Activated T-cell treated with anti-CD3 and anti-CD28 coated beads, Interleukin-2, amount 50 U/mL, for 72 hours (primary cell): ENCODE measurements around the gene SRD5A1. TPM values are rescaled to one million over a fixed set of nuclear protein-coding genes. Genes with fewer than 3 reads are reported as not detected.

ENCODE experiments used
- ATAC-seq, 2 donors: fragments of 150-1000 bp; cut with Tn5 transposase; replicated peaks in 1 of 2; 2 replicates each; pipeline ENCODE4 v1.10.0; 2021; ENCODE audit warnings: moderate library complexity in 2 of 2, mild to moderate bottlenecking in 1 of 2
- DNase-seq, 2 donors: peaks; one replicate each; pipeline ENCODE4 v3.0.0; 2021 to 2022; ENCODE audit warnings: mixed read lengths in 1 of 2
- H3K27ac Mint-ChIP-seq: one replicate; pipeline ENCODE4 v1.8.0; 2022; ENCODE audit warnings: mild to moderate bottlenecking, moderate library complexity, mixed read lengths
- H3K27me3 Mint-ChIP-seq: one replicate; pipeline ENCODE4 v1.8.0; 2022; ENCODE audit warnings: low read depth, mixed read lengths
- H3K36me3 Mint-ChIP-seq, 2 donors: one replicate each; pipeline ENCODE4 v1.8.0; 2022; ENCODE audit warnings: mixed read lengths in 2 of 2, mild to moderate bottlenecking in 1 of 2; ENCODE audit not compliant: insufficient read depth in 2 of 2
- H3K4me1 Mint-ChIP-seq: one replicate; pipeline ENCODE4 v1.8.0; 2022; ENCODE audit warnings: low read depth, mixed read lengths
- H3K4me3 Mint-ChIP-seq, 2 donors: one replicate each; pipeline ENCODE4 v1.8.0; 2022; ENCODE audit warnings: mild to moderate bottlenecking in 2 of 2, mixed read lengths in 2 of 2, moderate library complexity in 2 of 2
- H3K9me3 Mint-ChIP-seq, 2 donors: one replicate each; pipeline ENCODE4 v1.8.0; 2022; ENCODE audit warnings: mixed read lengths in 2 of 2
- total RNA-seq, 2 donors: library from RNA; stranded (reverse); gene quantifications; one replicate each; pipeline ENCODE4 v1.2.3, GENCODE V29; 2022

The SRD5A1 gene
- total RNA-seq, 2 donors from 2014 or later: 16.4 to 22.8 TPM

DNA sequence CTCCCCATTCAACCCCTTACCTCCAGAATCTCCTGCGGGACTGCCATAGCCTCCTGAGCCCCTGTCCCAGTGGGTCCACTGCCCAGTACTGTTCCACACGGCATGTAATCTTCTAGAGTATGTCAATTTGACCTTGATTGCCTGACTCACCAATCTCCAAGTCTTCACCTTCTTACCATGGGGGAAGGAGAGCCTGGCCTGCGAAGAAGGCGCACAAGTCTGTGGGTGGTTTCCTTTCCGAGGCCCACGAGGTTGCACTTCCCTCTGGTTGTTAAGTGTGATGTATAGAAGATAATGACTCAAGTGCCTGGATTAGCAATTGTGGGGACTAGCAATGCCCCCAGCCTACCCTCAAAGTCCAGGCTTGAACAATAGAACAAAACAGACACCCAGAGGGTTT, 71.8 kb downstream of the SRD5A1 start:
- H3K9me3 Mint-ChIP-seq: no peaks in the 10 kb centered on the region
- peaks cover 17% of the 10 kb centered on the region for H3K4me1 Mint-ChIP-seq
- DNase-seq (no peak), ATAC-seq (peak; percentile 60 to 68)
- H3K36me3 Mint-ChIP-seq: no peaks in the 10 kb centered on the region
- H3K4me3 Mint-ChIP-seq: no peak overlapping the region
- peaks cover 11% of the 10 kb centered on the region for H3K27me3 Mint-ChIP-seq
- no peak overlapping the region for H3K27ac Mint-ChIP-seq

DNA sequence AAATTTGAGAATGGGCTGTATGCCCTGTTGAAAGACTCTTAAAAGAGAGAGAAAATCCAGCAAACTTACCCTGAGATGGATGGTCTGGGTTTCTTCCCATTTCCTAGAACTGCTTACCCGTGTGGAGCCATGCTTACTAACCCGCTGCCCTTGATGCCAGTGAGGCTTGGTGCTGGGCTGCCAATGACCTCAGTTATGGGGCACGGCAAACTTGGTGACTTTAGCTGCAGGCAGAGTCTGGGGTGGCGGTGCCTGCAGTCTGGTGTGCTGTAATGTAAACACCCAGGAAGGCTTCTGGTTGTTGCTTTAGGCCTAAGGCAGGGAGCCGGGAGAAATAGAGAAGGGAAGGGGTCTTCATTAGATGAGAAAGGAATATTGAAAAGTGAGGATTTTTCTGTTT, 72.7 kb downstream of the SRD5A1 start:
- Mint-ChIP-seq H3K4me1 (peaks cover 17% of the 10 kb centered on the region), H3K36me3 (no peaks in the 10 kb centered on the region), H3K9me3 (no peaks in the 10 kb centered on the region), H3K4me3 (no peak overlapping the region), H3K27ac (no peak overlapping the region), H3K27me3 (peaks cover 10% of the 10 kb centered on the region)
- no peak for DNase-seq
- ATAC-seq: no peak

DNA sequence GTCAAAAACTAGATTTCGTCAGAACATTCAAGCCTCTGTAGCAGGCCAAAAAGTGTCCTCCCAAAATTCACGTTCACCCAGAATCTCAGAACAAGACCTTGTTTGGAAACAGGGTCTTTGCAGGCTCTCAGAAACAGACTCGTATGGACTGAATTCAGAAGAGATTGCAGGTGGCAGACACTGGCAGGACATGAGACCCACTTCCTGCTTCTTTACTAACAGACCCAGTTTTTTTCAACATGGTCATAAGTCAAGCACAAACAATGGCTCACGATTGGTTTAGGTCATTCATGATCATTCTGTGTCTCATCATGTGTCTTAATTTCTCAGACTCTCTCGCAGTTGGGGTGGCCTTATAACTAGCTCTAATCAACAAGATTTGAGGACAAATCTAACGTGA, 74.6 kb downstream of the SRD5A1 start:
- DNase-seq: no peak
- Mint-ChIP-seq H3K36me3 (no peaks in the 10 kb centered on the region), H3K4me3 (no peak overlapping the region), H3K4me1 (peaks cover 27% of the 10 kb centered on the region), H3K9me3 (no peaks in the 10 kb centered on the region), H3K27me3 (peaks cover 13% of the 10 kb centered on the region), H3K27ac (no peak overlapping the region)
- no peak for ATAC-seq

DNA sequence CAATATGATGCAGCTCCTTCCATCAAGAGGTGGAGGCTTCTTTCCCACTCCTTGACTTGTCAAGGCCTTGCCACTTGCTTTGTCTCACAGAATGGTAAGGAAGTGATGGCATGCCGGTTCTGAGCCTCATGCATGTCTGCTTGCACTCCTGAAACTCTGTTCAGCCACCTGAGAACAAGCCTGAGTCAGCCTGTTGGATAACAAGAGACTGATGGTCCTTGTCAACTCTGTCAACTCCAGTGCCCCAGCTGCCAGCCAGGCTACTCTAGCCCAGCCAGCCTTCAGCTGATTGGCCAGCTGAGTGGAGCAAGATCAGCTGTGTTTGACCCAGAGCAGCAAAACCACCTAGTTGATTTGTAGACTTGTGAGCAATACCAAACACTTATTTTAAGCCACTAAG, 75.6 kb downstream of the SRD5A1 start:
- H3K4me3 Mint-ChIP-seq: no peak overlapping the region
- no peaks in the 10 kb centered on the region for H3K36me3 Mint-ChIP-seq
- DNase-seq (no peak), ATAC-seq (no peak)
- H3K27me3 Mint-ChIP-seq: peaks cover 13% of the 10 kb centered on the region
- no peaks in the 10 kb centered on the region for H3K9me3 Mint-ChIP-seq
- no peak overlapping the region for H3K27ac Mint-ChIP-seq
- H3K4me1 Mint-ChIP-seq: peaks cover 27% of the 10 kb centered on the region

DNA sequence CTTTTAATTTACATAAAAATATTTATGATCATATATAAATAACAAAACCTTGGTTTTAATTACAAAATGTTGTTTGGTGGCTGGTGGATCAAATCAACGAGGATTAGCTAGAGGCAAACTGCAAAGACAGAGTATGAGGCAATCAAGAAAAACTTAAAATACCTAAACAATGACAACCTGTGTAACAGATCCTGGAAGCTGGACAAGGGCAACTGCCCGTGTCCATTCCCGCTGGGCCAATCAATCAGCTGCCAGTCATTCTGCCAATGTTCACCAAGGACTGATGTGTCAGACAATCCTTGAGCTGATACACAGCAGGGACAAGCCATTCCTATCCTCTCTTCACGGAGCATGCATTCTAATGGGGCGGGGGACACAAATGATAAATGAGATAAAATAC, 76.8 kb downstream of the SRD5A1 start:
- Mint-ChIP-seq H3K4me3 (no peak overlapping the region), H3K4me1 (peaks cover 21% of the 10 kb centered on the region), H3K27me3 (peaks cover 13% of the 10 kb centered on the region), H3K9me3 (no peaks in the 10 kb centered on the region), H3K27ac (no peak overlapping the region), H3K36me3 (peaks cover 0 to 1% of the 10 kb centered on the region in 2 donors)
- ATAC-seq (no peak), DNase-seq (no peak)

DNA sequence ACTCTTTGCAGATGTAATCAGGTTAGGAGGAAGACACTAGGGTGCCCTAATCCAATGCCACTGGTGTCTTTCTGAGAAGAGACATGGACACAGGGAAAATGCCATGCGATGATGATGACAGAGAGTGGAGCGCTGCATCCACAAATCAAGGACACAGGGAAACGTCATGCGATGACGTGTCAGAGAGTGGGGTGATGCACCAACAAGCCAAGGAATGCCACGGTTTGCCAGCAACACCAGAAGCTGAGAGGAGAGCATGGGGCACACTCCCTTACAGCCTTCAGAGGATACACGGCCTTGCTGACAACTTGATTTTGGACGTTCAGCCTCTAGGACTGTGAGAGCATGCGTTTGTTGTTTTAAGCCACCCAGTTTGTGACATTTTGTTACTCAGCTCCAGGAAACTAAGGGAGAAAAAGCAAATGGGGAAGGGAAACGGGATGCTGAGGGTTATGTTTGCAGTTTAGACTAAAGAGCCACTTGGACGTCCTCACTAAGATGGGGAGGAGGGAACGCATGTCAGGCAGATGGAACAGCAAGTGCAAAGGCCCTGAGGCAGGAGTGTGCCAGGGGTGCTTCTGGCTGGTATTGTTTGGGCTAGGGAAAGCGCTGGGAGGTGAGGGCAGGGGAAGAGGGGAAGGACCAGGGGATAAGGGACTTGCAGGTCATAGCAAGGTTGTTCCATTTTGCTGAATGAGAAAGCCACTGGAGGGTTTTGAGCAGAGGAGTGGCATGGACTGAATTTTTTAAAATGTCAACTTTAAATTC, 77.5 kb downstream of the SRD5A1 start:
- no peak overlapping the region for H3K27ac Mint-ChIP-seq
- H3K27me3 Mint-ChIP-seq: peaks cover 13% of the 10 kb centered on the region
- DNase-seq (no peak), ATAC-seq (no peak)
- peaks cover 0 to 2% of the 10 kb centered on the region in 2 donors for H3K36me3 Mint-ChIP-seq
- H3K9me3 Mint-ChIP-seq: no peaks in the 10 kb centered on the region
- H3K4me1 Mint-ChIP-seq: peaks cover 16% of the 10 kb centered on the region
- H3K4me3 Mint-ChIP-seq: peak overlapping the region; percentile 11 to 36

DNA sequence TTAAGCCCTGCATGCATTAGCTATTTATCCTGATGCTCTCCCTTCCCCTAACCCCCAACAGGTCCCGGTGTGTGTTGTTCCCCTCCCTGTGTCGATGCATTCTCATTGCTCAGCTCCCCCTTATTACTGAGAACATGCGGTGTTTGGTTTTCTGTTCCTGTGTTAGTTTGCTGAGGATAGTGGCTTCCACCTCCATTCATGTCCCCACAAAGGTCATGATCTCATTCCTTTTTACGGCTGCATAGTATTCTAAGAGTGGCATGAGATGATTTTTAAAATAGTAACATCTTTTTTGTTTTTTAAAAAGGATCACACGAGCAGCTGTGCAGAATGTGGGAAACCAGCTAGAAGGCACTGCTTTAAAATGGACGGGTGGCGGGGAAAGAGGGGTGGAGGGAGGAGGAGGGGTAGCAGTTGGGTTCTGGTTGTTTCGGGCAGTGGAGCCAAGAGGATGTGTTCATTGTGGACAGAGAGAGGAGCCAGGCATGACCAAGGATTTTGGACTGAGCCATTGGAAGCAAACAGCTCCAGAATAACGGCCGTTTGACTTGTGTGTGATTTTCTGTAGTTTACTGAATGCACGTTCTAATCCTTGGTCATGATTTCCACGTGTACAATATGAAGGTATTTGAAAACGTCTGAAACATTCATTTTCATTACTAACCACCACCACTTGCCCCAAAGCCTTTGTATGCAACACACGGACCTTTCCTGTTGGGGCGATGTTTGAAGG, 78.3 kb downstream of the SRD5A1 start:
- H3K27me3 Mint-ChIP-seq: peaks cover 13% of the 10 kb centered on the region
- no peaks in the 10 kb centered on the region for H3K9me3 Mint-ChIP-seq
- H3K4me1 Mint-ChIP-seq: peaks cover 25% of the 10 kb centered on the region

DNA sequence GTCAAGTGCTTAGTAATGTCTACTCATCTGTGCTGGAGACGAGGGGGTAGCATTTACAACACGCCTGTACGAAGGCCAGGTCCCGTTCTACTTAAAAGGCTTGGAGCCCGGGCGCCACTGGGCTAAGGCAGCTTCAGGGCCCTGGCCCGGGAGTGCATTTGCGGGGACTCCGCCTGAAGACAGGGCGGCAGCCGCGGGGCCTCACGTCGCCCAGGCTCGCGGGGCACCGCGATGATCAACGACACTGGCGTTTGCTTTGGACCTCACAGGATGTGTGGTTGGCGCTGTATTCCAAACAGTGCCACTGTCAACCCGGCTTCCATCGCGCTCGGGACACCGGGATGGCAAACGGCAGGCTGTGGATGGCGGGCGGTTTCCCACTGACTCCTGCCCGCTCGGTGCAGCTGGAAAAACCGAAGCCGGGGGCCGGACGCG, 78.9 kb downstream of the SRD5A1 start:
- H3K4me3 Mint-ChIP-seq: peak overlapping the region; percentile 89 to 93

More for the DNA sequence above, 78.3 kb downstream of the SRD5A1 start:
- Mint-ChIP-seq H3K36me3 (peaks cover 0 to 2% of the 10 kb centered on the region in 2 donors), H3K27ac (peak overlapping the region; percentile 94), H3K4me3 (peak overlapping the region; percentile 89 to 93)
- ATAC-seq (no peak), DNase-seq (no peak)

DNA sequence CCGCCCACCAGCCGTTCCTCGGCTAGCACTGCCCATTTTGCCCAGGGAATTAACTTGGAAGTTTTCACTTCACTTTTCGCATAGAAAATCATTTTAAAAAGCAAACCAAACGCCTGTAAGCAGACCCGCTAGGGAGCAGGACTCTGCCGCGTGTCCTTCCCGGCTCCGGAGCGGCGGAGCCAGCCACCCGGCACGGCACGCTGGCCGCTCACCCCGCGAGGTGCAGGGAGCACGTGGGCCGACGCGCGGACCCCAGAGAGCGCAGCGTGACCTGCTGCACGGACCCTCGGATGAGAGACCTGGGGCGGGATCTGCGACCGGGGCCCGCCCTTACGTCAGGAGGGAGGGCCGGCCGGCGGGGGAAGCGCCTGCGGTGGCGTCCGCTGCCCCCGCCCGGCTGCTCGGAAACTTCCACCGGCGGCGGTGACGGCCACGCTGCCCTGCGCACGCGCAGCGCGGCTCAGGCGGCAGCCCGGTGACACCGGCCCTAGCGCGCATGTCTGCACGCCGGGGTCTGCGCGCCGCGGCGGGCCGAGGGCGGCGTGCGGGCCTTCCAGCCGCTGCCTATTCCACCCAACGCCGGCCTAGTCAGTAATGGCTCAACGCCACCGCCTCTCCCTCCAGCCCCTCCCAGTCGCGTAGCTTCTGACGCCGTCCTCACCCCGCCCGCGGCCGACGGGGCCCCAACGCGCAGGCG, 79.5 kb downstream of the SRD5A1 start:
- H3K36me3 Mint-ChIP-seq: peaks cover 0 to 5% of the 10 kb centered on the region in 2 donors

More for the DNA sequence above, 78.9 kb downstream of the SRD5A1 start:
- DNase-seq (peak; percentile 60 to 63), ATAC-seq (peak; percentile 21 to 22)
- Mint-ChIP-seq H3K36me3 (peaks cover 0 to 5% of the 10 kb centered on the region in 2 donors), H3K27me3 (peaks cover 13% of the 10 kb centered on the region), H3K9me3 (no peaks in the 10 kb centered on the region), H3K27ac (peak overlapping the region; percentile 94), H3K4me1 (peaks cover 31% of the 10 kb centered on the region)

DNA sequence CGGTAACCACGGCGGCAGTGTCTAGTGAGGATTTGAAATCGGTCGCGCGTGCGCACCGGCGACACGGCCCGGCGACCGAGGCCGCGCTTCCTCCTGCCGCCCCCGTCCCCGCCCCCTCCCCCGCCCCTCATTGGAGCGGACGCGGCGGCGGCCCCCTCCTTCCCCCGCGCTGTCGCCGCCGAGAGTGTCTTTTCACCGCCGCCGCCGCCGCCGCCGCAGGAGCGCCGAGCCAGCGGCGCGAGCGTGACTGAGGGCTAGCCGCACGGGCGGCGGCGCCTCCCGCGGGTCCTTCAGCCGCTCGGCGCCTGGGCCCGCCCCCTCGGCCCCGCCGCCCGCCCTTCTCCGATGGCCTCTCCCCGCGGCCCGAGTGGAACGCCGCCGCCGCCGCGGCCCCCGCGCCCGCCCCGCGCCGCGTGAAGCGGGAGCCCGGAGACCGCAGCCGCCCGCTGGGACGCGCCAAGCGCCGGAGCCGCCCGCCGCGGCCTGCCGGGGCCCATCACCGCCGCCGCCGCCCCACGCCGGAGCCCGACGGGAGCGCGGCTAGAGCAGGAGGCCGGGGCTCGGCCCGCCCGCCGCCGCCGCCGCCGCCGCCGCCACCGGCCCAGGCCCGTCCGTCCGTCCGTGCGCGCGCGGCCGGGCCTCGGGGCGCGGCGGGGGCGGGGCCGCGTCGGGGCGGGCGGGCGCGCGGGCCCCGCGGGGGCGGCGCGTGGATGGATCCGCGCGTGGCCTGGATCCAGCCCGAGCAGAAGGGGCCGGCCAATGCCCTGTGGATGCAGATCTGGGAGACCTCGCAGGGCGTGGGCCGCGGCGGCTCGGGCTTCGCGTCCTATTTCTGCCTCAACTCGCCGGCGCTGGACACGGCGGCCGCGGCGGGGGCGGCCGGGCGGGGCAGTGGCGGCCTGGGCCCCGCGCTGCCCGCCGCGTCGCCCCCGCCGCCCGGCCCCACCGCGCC, 80.3 kb downstream of the SRD5A1 start, which contains the start of gene TENT4A:
TENT4A (plus strand) TSS at position 159 of the 952 bp plus-strand sequence; CDS start at position 711, 552 bp downstream.
- Mint-ChIP-seq H3K27ac (peak within 1 kb of the TSS; percentile 94), H3K36me3 (peaks cover 0 to 12% of the 10 kb centered on the region in 2 donors), H3K4me3 (peak within 1 kb of the TSS; percentile 89 to 93), H3K27me3 (peaks cover 13% of the 10 kb centered on the region), H3K9me3 (no peaks in the 10 kb centered on the region), H3K4me1 (peaks cover 44% of the 10 kb centered on the region)
- DNase-seq: peak in 1 of 2 donors; percentile 45
- ATAC-seq: peak; percentile 3 to 4

More for the DNA sequence above, 79.5 kb downstream of the SRD5A1 start:
- peaks cover 13% of the 10 kb centered on the region for H3K27me3 Mint-ChIP-seq
- no peaks in the 10 kb centered on the region for H3K9me3 Mint-ChIP-seq
- H3K4me1 Mint-ChIP-seq: peaks cover 36% of the 10 kb centered on the region
- peak overlapping the region; percentile 89 to 93 for H3K4me3 Mint-ChIP-seq
- H3K27ac Mint-ChIP-seq: peak overlapping the region; percentile 94
- ATAC-seq: peak; percentile 84 to 86
- peak; percentile 97 to 98 for DNase-seq

DNA sequence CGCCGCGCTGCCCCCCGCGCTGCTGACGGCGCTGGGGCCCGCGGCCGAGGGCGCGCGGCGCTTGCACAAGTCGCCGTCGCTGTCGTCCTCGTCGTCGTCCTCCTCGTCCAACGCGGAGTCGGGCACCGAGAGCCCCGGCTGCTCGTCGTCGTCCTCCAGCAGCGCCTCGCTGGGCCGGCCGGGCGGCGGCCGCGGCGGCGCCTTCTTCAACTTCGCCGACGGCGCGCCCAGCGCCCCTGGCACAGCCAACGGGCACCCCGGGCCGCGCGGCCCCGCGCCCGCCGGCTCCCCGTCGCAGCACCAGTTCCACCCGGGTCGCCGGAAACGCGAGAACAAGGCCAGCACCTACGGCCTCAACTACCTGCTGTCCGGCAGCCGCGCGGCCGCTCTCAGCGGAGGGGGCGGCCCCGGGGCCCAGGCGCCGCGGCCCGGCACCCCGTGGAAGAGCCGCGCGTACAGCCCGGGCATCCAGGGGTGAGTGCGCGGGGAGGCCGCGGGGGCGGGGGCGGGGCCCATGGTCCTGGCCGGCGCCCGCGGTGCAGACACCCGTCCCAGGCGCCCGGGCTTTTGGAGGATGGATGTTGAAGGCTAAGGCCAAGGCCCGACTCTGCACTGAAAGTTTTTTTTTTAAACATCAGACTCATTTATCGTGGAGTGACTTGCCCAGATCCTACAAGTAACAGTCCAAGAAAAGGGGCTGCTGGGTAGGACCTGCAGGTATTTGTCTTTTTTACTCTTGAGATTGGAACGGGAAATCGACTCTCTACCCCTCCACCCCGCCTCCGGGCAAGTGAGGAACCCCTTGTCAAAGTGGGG, 81.2 kb downstream of the SRD5A1 start:
- peaks cover 47% of the 10 kb centered on the region for H3K4me1 Mint-ChIP-seq
- ATAC-seq (peak in 1 of 2 donors; percentile 7), DNase-seq (peak in 1 of 2 donors; percentile 32)
- H3K9me3 Mint-ChIP-seq: no peaks in the 10 kb centered on the region
- H3K36me3 Mint-ChIP-seq: peaks cover 3 to 15% of the 10 kb centered on the region in 2 donors
- H3K27me3 Mint-ChIP-seq: peaks cover 13% of the 10 kb centered on the region
- peak overlapping the region; percentile 57 for H3K27ac Mint-ChIP-seq
- peak overlapping the region; percentile 90 to 93 for H3K4me3 Mint-ChIP-seq
